Ammon's horn (tissue), 1 donor: Measurements from ENCODE around the gene LXN.
"Not testable (repeated sequence)": the region's sequence is repeated elsewhere in the genome, so short reads cannot be mapped to it uniquely, and the experiment has no call there.

Experiments used
- DNase-seq: peaks from one replicate; pipeline ENCODE4 v3.0.0-alpha.2; 2016; ENCODE audit warnings: low spot score

LXN gene

GRCh38 chr3:158672215-158673176 lies at the start of gene LXN:
LXN (minus strand) TSS chr3:158672648; CDS start chr3:158672478, 170 bp downstream.
- peak; percentile 78 for DNase-seq

- DNase-seq: no peak
These were observed 49.7 kb upstream of the LXN start for GRCh38 chr3:158722108-158722507.

DNA sequence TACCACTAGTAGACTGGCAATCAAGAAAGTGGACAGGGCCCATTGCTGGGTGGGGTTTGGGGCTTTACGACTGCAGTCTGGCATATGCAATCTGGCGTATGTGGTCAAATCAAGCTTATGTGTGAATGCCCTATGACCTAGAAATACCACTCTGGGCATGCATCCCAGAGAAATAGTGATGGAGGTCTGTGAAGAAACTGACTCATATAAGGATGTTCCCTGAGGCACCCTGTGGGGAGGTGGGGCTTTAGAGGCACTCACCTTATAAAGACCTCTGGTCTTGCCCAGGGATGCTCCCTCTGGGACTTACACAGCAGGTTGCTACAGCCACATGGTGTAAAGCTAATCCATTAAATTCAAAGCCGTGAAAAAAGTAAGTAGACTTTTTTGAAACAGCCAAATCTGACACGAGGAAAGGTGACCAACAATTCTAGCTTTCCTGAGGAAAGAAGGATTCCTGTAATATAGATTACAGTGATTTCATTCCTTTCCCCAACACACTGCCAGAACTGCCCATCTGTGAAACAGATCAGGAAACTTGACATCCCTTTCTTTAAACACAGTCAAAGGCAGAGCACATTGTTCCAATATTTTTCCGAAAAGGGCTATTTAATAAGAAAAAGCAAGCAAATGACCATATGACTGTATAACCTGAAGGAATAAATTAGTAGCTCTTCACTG lies 46.2 kb upstream of the LXN start:
- no peak for DNase-seq

GRCh38 chr3:158717576-158717975 lies 45.1 kb upstream of the LXN start:
- no peak for DNase-seq

- DNase-seq: peak; percentile 62
These were observed 40.6 kb upstream of the LXN start for GRCh38 chr3:158713094-158713499.

DNA sequence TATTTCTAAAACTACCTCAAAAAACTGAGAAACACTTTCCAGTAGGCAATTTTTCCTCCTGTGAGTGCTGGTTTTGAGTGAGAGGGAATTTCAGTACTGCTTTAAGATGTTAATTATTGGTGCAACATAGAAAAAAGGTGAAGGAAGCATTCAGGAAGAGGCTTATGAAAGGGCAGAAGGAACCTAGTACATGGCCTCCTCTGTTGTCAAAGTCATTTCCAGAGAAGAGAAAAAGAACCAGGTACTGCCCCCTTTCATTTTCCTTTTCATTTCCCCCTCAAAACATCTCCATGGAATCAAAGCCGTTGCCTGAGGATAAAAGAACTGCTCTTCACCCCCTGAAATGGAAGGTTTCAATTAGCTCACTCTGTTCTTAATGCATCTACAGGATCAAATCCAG lies 40.0 kb upstream of the LXN start:
- DNase-seq: no peak

- no peak for DNase-seq
These were observed 39.4 kb upstream of the LXN start for GRCh38 chr3:158711886-158712285.

DNA sequence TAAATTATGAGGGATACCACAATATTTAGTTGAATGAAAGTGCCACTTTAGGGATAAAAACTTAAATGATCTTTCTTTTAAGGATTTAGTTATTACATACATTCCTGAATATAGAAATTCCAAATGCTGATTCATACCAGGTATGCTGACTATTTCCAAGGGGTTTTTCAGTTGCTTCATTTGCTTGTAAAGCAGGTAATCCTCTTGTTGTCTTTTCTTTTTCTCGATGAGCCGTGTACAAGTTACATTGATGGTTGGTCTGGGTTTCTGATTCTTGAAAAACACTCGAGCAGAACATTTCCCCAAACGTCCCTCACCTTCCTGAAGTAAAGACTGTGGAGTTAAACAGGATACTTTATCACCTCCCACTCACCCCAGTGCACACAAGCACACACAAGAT lies 38.2 kb upstream of the LXN start:
- no peak for DNase-seq

DNA sequence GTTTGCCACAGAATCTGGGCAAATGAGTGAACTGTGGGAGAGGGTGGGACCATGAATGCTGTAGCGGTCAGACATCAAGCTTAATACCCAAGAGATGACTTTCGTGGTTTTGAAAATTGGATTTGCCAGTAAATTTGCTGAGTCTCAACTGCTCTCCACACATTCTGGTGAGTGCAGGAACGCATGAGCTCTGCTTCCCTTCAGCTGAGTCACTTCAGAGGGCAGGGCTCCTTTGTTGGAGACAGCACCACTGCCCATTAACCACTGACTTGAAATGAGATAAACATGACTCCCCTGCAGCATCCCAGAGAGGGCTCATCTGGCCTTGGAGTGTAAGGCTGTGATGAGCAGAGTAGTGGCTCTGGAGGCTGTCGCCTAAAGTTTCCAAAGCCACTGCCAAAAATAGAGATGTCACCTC lies 37.2 kb upstream of the LXN start:
- DNase-seq: no peak

DNA sequence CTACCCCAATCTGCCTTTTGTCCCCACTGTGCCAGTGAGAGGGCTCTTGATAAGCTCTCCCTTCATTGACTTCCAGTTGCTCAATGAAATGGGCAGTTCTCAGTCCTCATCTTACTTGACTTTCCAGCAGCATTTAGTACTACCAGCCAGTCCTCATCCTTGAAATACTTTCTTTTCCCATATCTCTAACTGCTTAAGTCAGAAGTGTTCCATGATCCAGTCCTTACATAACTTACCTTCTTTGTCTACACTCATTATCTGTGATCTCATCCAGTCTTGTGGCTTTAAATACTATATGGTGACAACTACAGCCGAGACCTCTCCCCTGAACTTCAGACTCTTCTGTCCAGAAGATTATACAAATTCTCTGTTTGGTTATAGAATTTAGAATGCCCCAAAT lies 31.1 kb upstream of the LXN start:
- no peak for DNase-seq

- DNase-seq: no peak
These were observed 30.5 kb upstream of the LXN start for GRCh38 chr3:158702815-158703481.

DNA sequence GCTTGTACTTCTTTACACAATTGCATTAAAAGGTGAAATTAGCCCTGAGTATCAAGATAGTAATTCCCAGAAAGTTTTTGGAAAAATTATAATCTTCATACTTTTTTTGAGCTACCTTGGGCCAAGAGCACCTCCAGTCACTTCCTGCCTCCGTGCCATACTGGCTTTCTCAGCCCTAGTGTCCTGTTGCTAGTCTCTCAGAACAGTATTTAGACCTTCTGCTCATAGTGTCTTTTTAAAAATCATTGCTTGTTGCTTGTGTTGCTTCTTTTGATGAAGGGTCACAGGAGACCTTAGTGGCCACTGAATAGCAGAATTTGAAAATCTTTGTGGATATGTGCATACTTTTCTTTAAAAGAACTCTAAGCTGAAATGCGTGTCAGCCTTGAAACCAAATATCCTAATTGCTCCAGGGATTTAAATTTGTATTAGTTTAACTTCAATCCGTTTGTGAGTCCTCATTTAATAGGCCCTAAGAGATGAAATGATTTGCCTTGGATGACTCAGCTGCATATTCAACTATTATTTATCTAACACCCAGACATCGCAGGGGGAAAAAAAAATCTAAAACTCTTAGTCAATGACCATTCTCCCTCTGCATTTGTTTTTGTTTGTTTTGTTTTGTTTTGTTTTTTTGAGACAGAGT lies 29.1 kb upstream of the LXN start:
- DNase-seq: no peak

DNA sequence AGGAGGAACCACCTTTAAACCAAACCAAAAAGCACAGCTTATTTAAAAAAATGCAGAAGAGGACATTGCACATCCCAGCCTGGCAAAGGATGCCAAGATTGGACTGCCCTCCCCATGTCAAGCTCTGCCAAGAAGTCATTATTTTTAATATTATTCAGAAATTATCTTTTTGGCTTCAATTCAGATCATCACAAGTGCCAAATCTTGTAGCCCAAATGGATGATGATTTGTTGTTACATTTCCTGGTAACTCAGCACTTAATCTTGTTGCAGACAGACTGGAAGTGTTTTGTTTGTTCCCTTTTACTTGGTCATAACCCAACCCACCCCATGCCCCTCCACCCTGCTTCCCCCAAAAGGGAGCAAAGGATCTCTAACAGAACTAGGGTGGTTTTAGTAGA lies 28.1 kb upstream of the LXN start:
- DNase-seq: no peak

DNA sequence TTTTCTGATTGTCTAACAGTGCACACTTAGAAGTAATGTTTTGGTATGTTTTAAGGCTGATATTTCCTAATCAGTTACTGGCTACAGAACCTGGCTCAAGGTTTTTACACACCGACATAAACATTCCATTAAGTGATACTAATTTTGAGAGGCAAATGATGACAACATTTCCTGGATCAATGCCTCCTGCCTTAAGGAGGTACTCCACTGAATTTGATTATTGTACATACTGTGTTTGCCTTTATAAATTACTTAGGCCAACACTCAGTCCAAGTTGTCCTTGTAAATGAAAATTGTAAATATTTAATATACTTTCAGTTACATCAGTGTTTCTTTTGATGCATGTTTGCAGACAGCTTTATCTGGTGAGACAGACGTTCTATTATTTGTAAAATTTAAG lies 24.2 kb upstream of the LXN start:
- no peak for DNase-seq

DNA sequence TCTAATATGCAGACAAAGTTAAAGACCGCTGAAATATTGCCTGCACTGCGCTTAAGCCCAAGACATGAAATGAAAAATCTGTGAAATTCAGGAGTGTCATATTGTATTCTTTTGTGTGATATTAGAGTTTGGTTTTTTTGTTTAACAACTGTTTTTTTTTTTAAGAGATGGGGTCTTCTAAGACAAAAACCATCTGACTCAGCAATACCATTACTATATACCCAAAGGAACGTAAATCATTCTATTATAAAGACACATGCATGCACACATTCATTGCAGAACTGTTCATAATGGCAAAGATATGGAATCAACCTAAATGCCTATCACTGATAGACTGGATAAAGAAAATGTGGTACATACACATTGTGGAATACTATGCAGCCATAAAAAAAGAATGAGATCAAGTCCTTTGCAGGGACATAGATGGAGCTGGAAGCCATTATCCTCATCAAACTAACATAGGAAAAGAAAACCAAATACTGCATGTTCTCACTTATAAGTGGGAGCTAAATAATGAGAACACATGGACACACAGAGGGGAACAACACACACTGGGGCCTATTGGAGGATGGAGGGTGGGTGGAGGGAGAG lies 21.5 kb upstream of the LXN start:
- DNase-seq: not testable (repeated sequence)

DNA sequence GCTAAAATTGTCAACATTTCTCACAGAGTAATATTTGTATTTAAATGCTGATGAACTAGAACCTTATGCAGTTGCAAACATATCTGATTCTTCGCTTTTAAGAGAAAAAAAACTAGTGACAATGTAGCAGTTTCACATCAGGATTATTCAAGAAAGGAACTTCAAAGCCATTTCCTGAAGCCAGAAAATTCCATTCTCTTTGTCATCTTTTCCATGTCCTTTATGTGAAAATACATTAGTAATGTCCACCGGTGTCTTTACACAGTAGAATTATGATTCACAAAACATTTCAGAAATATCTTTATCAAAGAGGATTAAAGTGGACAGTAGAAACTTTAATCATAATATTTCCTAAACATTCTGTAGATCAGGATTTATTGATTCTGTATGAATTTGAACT lies 12.7 kb upstream of the LXN start:
- no peak for DNase-seq

GRCh38 chr3:158683230-158683962 lies 10.9 kb upstream of the LXN start:
- no peak for DNase-seq

DNA sequence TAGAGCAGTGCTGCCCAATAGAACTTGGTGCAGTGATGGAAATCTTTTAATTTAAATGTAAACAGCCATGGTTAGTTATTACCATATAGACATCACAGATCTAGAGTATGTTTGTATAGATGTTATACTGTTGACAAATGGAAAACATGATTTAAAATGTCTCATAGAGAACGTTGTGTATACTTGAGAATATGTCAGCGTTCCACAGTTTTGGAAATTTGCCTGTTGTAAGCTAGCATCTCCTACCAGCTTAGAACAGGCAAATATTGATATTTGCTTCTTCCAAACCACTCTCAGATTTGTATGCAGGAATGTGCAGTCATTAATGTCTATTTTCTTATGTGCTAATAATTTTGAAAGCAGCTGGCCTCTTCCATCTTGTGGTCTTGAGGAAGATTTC lies 8.4 kb upstream of the LXN start:
- DNase-seq: no peak

- DNase-seq: no peak
These were observed 7.1 kb upstream of the LXN start for GRCh38 chr3:158679547-158680000.

DNA sequence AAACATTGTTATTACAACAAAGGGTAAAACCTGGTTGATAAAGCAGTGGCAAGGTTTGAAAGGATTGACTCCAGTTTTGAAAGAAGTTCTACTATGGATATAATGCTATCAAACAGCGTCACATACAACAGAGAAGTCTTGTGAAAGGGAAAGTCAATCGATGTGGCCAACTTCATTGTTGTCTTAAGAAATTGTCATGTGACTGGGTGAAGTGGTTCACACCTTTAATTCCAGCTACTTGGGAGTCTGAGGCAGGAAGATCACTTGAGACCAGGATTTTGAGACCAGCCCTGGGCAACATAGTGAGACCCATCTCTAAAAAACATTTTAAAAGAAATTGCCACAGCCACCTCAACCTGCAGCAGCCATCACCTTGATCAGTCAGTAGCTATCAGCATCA lies 6.2 kb upstream of the LXN start:
- DNase-seq: no peak

DNA sequence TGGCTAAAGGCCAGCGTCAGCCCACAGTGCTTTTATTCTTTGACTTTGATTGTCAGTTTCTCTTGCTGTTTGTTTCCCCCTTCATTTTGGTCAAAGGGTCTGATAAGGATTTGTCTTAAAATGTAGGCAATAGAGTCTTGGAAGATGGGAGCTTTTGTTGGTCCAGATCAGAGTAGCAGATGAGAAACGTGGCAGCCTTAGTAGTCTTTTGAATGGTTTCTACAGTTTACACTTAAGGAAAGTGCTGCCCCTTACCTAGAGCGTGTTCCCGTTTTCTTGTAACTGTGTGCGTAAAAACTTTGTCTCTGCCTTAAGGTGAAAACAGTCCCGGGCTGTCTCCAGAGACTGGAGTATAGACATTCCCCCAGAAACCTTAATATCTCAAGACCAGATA lies 630 bp downstream of the LXN start:
- no peak for DNase-seq
